SK-N-SH (cell line): ENCODE results near the gene BUB3.

Experiments
- EZH2phosphoT487 ChIP-seq: fragments of 200-600 bp; sonication (generic); IDR thresholded peaks from 2 replicates; pipeline ENCODE4 v1.6.1; 2017; ENCODE audit warnings: low read depth, mixed run types, mild to moderate bottlenecking, antibody characterized with exemption, moderate library complexity, borderline replicate concordance
- FOSL2 ChIP-seq: IDR thresholded peaks from 2 replicates; pipeline ENCODE4 v1.4.0; 2012; ENCODE audit warnings: low read depth, mild to moderate bottlenecking, moderate library complexity, borderline replicate concordance
- GABPA ChIP-seq: IDR thresholded peaks from 2 replicates; pipeline ENCODE4 v1.4.0; 2012; ENCODE audit warnings: low read depth, mild to moderate bottlenecking
- POLR2AphosphoS5 ChIP-seq: IDR thresholded peaks from 2 replicates; pipeline ENCODE4 v1.6.1; 2012; ENCODE audit warnings: low read depth, low read length
- RAD21 ChIP-seq: IDR thresholded peaks from 2 replicates; pipeline ENCODE4 v1.6.1; 2012; ENCODE audit warnings: mild to moderate bottlenecking, low read length
- SIN3A ChIP-seq: IDR thresholded peaks from 2 replicates; pipeline ENCODE4 v1.6.1; 2012; ENCODE audit warnings: low read depth, mild to moderate bottlenecking, low read length, moderate library complexity, borderline replicate concordance
- SMC3 ChIP-seq: IDR thresholded peaks from 2 replicates; pipeline ENCODE4 v1.6.1; 2012; ENCODE audit warnings: low read depth, low read length, improper control_type of control experiment
- TF ChIP-seq, protein P1 (sequence below): fragments of 200-600 bp; sonication (generic); IDR thresholded peaks from 2 replicates; pipeline ENCODE4 v1.6.1; 2017; ENCODE audit warnings: antibody characterized with exemption, mild to moderate bottlenecking, moderate library complexity
- TF ChIP-seq, protein P2 (sequence below): IDR thresholded peaks from 2 replicates; pipeline ENCODE4; 2012

DNA sequence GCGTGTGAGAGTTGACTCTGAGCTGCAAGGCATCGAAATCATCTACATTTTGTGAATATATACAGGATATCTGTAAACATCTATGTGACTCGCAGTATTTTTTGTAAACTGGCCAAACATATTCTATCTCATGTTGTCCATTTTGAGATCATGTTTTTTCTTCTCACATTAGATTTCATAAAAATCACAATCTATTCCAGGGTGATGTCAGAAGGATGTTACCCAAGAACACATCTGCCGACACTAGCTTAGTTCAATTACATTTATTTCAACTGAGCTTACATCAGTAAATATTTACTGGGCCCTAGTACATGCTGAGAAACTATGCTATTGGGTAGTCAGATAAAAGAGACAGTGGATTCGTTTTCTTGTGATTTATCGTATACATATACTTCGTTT is 2.5 kb upstream of the BUB3 start:
- TF ChIP-seq FOSL2 (no peak), SMC3 (no peak), EZH2phosphoT487 (no peak), POLR2AphosphoS5 (no peak), GABPA (no peak), SIN3A (no peak), RAD21 (no peak)
- TF ChIP-seq, protein P1, sequence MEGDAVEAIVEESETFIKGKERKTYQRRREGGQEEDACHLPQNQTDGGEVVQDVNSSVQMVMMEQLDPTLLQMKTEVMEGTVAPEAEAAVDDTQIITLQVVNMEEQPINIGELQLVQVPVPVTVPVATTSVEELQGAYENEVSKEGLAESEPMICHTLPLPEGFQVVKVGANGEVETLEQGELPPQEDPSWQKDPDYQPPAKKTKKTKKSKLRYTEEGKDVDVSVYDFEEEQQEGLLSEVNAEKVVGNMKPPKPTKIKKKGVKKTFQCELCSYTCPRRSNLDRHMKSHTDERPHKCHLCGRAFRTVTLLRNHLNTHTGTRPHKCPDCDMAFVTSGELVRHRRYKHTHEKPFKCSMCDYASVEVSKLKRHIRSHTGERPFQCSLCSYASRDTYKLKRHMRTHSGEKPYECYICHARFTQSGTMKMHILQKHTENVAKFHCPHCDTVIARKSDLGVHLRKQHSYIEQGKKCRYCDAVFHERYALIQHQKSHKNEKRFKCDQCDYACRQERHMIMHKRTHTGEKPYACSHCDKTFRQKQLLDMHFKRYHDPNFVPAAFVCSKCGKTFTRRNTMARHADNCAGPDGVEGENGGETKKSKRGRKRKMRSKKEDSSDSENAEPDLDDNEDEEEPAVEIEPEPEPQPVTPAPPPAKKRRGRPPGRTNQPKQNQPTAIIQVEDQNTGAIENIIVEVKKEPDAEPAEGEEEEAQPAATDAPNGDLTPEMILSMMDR = no peak
- TF ChIP-seq, protein P2, sequence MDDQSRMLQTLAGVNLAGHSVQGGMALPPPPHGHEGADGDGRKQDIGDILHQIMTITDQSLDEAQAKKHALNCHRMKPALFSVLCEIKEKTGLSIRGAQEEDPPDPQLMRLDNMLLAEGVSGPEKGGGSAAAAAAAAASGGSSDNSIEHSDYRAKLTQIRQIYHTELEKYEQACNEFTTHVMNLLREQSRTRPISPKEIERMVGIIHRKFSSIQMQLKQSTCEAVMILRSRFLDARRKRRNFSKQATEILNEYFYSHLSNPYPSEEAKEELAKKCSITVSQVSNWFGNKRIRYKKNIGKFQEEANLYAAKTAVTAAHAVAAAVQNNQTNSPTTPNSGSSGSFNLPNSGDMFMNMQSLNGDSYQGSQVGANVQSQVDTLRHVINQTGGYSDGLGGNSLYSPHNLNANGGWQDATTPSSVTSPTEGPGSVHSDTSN = no peak
